Astrocyte (in vitro differentiated cells and primary cell): ENCODE results near the gene PTGR1. TPM values are rescaled to one million over a fixed set of nuclear protein-coding genes. Genes with fewer than 3 reads are reported as not detected.
A peak's percentile ranks its signal among the peaks of the same experiment; 100 is the strongest.
"Not testable (repeated sequence)": the region's sequence is repeated elsewhere in the genome, so short reads cannot be mapped to it uniquely, and the experiment has no call there.

ENCODE experiments used
- DNase-seq: peaks from one replicate; pipeline ENCODE4 v3.0.0-alpha.2; 2010; ENCODE audit warnings: low read depth
- FAIRE-seq: peaks from 2 replicates; lab custom pipeline; 2011; peaks lifted over from hg19 to GRCh38; lab: Jason Lieb, UNC
- H2AFZ ChIP-seq: 2 replicates; pipeline ENCODE4 v1.6.0; 2012; ENCODE audit warnings: low read depth, low read length, inconsistent platforms
- H3K27ac ChIP-seq: 2 replicates; pipeline ENCODE4 v1.5.1; 2011; ENCODE audit warnings: low read depth, low read length, inconsistent platforms
- H3K27me3 ChIP-seq: 2 replicates; pipeline ENCODE4 v1.6.0; 2011; ENCODE audit warnings: low read length, inconsistent platforms; ENCODE audit not compliant: insufficient read depth
- H3K36me3 ChIP-seq: 2 replicates; pipeline ENCODE4 v1.5.1; 2011; ENCODE audit warnings: low read length, inconsistent platforms; ENCODE audit not compliant: insufficient read depth
- H3K4me1 ChIP-seq: 2 replicates; pipeline ENCODE4 v1.5.1; 2011; ENCODE audit warnings: low read length, inconsistent platforms; ENCODE audit not compliant: insufficient read depth
- H3K4me2 ChIP-seq: 2 replicates; pipeline ENCODE4 v1.6.0; 2012; ENCODE audit warnings: low read length, inconsistent platforms
- H3K4me3 ChIP-seq: 2 replicates; pipeline ENCODE4 v1.5.1; 2011; ENCODE audit warnings: low read depth, mild to moderate bottlenecking, low read length, inconsistent platforms; ENCODE audit not compliant: insufficient read depth
- H3K79me2 ChIP-seq: 2 replicates; pipeline ENCODE4 v1.6.0; 2012; ENCODE audit warnings: mild to moderate bottlenecking, low read length, inconsistent platforms; ENCODE audit not compliant: insufficient read depth
- H3K9ac ChIP-seq: 2 replicates; pipeline ENCODE4 v1.6.0; 2012; ENCODE audit warnings: mild to moderate bottlenecking, low read length, inconsistent platforms
- H3K9me3 ChIP-seq: 2 replicates; pipeline ENCODE4 v1.5.1; 2012; ENCODE audit warnings: low read depth, mild to moderate bottlenecking, low read length, inconsistent platforms; ENCODE audit not compliant: insufficient read depth
- H4K20me1 ChIP-seq: 2 replicates; pipeline ENCODE4 v1.6.0; 2012; ENCODE audit warnings: low read length, inconsistent platforms; ENCODE audit not compliant: insufficient read depth
- H3K27ac Mint-ChIP-seq: one replicate; pipeline ENCODE4 v1.8.0; 2021; ENCODE audit warnings: mild to moderate bottlenecking, mixed read lengths; ENCODE audit not compliant: unreplicated experiment
- H3K27me3 Mint-ChIP-seq: one replicate; pipeline ENCODE4 v1.8.0; 2021; ENCODE audit warnings: low read depth, mixed read lengths; ENCODE audit not compliant: unreplicated experiment
- H3K36me3 Mint-ChIP-seq: one replicate; pipeline ENCODE4 v1.8.0; 2021; ENCODE audit warnings: low read depth, mixed read lengths; ENCODE audit not compliant: unreplicated experiment
- H3K4me1 Mint-ChIP-seq: one replicate; pipeline ENCODE4 v1.8.0; 2021; ENCODE audit warnings: low read depth, mixed read lengths; ENCODE audit not compliant: unreplicated experiment
- H3K4me3 Mint-ChIP-seq: one replicate; pipeline ENCODE4 v1.8.0; 2021; ENCODE audit warnings: mild to moderate bottlenecking, moderate library complexity, mixed read lengths; ENCODE audit not compliant: unreplicated experiment
- H3K9me3 Mint-ChIP-seq: one replicate; pipeline ENCODE4 v1.8.0; 2021; ENCODE audit warnings: mild to moderate bottlenecking, mixed read lengths; ENCODE audit not compliant: unreplicated experiment
- CTCF ChIP-seq: IDR thresholded peaks from 2 replicates; pipeline ENCODE4 v1.5.1; 2011; ENCODE audit warnings: low read depth, mild to moderate bottlenecking, inconsistent platforms, low read length, moderate library complexity; ENCODE audit not compliant: insufficient read depth
- EZH2 ChIP-seq: IDR thresholded peaks from 2 replicates; pipeline ENCODE4 v1.6.1; 2012; ENCODE audit warnings: mild to moderate bottlenecking, low read length, inconsistent platforms; ENCODE audit not compliant: insufficient read depth
- total RNA-seq: library from RNA; stranded (reverse); gene quantifications from 2 replicates; pipeline ENCODE4 v1.2.1, GENCODE V29; 2021

PTGR1 gene
- total RNA-seq, 1 donor from 2014 or later = 43.5 TPM

- H3K27ac Mint-ChIP-seq = peak overlapping the region; percentile 66
- no peaks in the 10 kb centered on the region for H3K27me3 Mint-ChIP-seq
- H4K20me1 ChIP-seq = peaks cover 8% of the 10 kb centered on the region
- H3K4me1 Mint-ChIP-seq = peaks cover 2% of the 10 kb centered on the region
- H3K4me3 Mint-ChIP-seq = no peak overlapping the region
- FAIRE-seq (no peak), DNase-seq (no peak)
- no peak overlapping the region for H2AFZ ChIP-seq
- H3K9me3 ChIP-seq = no peaks in the 10 kb centered on the region
- no peaks in the 10 kb centered on the region for H3K36me3 ChIP-seq
- peaks cover 12% of the 10 kb centered on the region for H3K79me2 ChIP-seq
- TF ChIP-seq EZH2 (no peak), CTCF (no peak)
- no peak overlapping the region for H3K4me2 ChIP-seq
- no peak overlapping the region for H3K27ac ChIP-seq
- no peaks in the 10 kb centered on the region for H3K36me3 Mint-ChIP-seq
- peaks cover 4% of the 10 kb centered on the region for H3K4me1 ChIP-seq
- H3K4me3 ChIP-seq = no peak overlapping the region
- H3K9ac ChIP-seq = no peak overlapping the region
- H3K27me3 ChIP-seq = no peaks in the 10 kb centered on the region
- H3K9me3 Mint-ChIP-seq = no peaks in the 10 kb centered on the region
These were observed 28.0 kb upstream of the PTGR1 start for GRCh38 chr9:111627260-111627963.

- DNase-seq (peak; percentile 52), FAIRE-seq (no peak)
- H3K4me3 Mint-ChIP-seq = no peak overlapping the region
- Histone ChIP-seq H3K36me3 (no peaks in the 10 kb centered on the region), H2AFZ (no peak overlapping the region), H3K27me3 (no peaks in the 10 kb centered on the region), H3K9ac (no peak overlapping the region), H3K4me3 (no peak overlapping the region), H3K79me2 (no peaks in the 10 kb centered on the region), H4K20me1 (no peaks in the 10 kb centered on the region), H3K4me1 (no peaks in the 10 kb centered on the region), H3K4me2 (no peak overlapping the region), H3K27ac (no peak overlapping the region), H3K9me3 (no peaks in the 10 kb centered on the region)
- H3K27me3 Mint-ChIP-seq = no peaks in the 10 kb centered on the region
- H3K27ac Mint-ChIP-seq = no peak overlapping the region
- no peaks in the 10 kb centered on the region for H3K36me3 Mint-ChIP-seq
- no peak for TF ChIP-seq EZH2
- no peak for TF ChIP-seq CTCF
- no peaks in the 10 kb centered on the region for H3K4me1 Mint-ChIP-seq
- H3K9me3 Mint-ChIP-seq = no peaks in the 10 kb centered on the region
These were observed 23.2 kb upstream of the PTGR1 start for GRCh38 chr9:111622626-111623025.

GRCh38 chr9:111621895-111622480 lies 22.5 kb upstream of the PTGR1 start:
- no peak overlapping the region for H2AFZ ChIP-seq
- no peaks in the 10 kb centered on the region for H3K36me3 ChIP-seq
- TF ChIP-seq CTCF (peak; percentile 99), EZH2 (no peak)
- no peaks in the 10 kb centered on the region for H3K27me3 ChIP-seq
- Mint-ChIP-seq H3K9me3 (no peaks in the 10 kb centered on the region), H3K4me1 (no peaks in the 10 kb centered on the region), H3K4me3 (no peak overlapping the region), H3K36me3 (no peaks in the 10 kb centered on the region), H3K27me3 (no peaks in the 10 kb centered on the region), H3K27ac (no peak overlapping the region)
- DNase-seq (no peak), FAIRE-seq (no peak)
- no peak overlapping the region for H3K4me3 ChIP-seq
- H3K9ac ChIP-seq = no peak overlapping the region
- no peaks in the 10 kb centered on the region for H3K79me2 ChIP-seq
- H3K27ac ChIP-seq = no peak overlapping the region
- H3K4me2 ChIP-seq = no peak overlapping the region
- H3K4me1 ChIP-seq = no peaks in the 10 kb centered on the region
- no peaks in the 10 kb centered on the region for H3K9me3 ChIP-seq
- no peaks in the 10 kb centered on the region for H4K20me1 ChIP-seq

- not testable (repeated sequence) for H4K20me1 ChIP-seq, H3K9ac ChIP-seq, H3K79me2 ChIP-seq, H2AFZ ChIP-seq, H3K4me3 ChIP-seq, H3K27me3 Mint-ChIP-seq, H3K27me3 ChIP-seq, H3K4me3 Mint-ChIP-seq, H3K27ac Mint-ChIP-seq, H3K4me1 ChIP-seq, H3K36me3 Mint-ChIP-seq, H3K4me2 ChIP-seq, H3K9me3 ChIP-seq, H3K4me1 Mint-ChIP-seq, H3K27ac ChIP-seq, FAIRE-seq, H3K36me3 ChIP-seq, H3K9me3 Mint-ChIP-seq, DNase-seq
These were observed 17.9 kb upstream of the PTGR1 start for GRCh38 chr9:111617349-111617748.
